Panc1 (cell line): ENCODE results near the gene TRIM31. TPM values are rescaled to one million over a fixed set of nuclear protein-coding genes. Genes with fewer than 3 reads are reported as not detected.

Experiments
- ATAC-seq: fragments of 200-7000 bp; cut with Tn5 transposase; 2 replicates; pipeline ENCODE4 v1.9.1; 2020; ENCODE audit warnings: mild to moderate bottlenecking, moderate library complexity
- BruUV-seq: library from RNA; stranded (reverse); fragments of 400-500 nt; replicated peaks from 2 replicates; lab custom pipeline; 2021; lab: Mats Ljungman, UMichigan
- CTCF ChIA-PET: fragments of 300-600 bp; sonication (Branson Sonifier 250); formaldehyde crosslinking; loops from one replicate; lab custom pipeline; 2022; ENCODE audit warnings: antibody characterized with exemption; lab: Charles Lee
- POLR2A ChIA-PET: fragments of 300-600 bp; sonication (Branson Sonifier 250); formaldehyde crosslinking; loops from one replicate; lab custom pipeline; 2022; ENCODE audit warnings: antibody characterized with exemption; lab: Charles Lee
- DNase-seq: peaks from one replicate; pipeline ENCODE4 v3.0.0-alpha.2; 2010; ENCODE audit warnings: low read depth, low spot score
- H3K27ac ChIP-seq: 2 replicates; pipeline ENCODE4 v1.5.1; 2011; ENCODE audit warnings: mild to moderate bottlenecking, low read length, inconsistent platforms
- H3K27me3 ChIP-seq: fragments of 200-500 bp; sonication (Bioruptor generic); 2 replicates; pipeline ENCODE4 v1.6.0; 2014; ENCODE audit warnings: low read length, inconsistent platforms; ENCODE audit not compliant: control insufficient read depth, insufficient read depth
- H3K36me3 ChIP-seq: fragments of 200-500 bp; sonication (Bioruptor generic); 2 replicates; pipeline ENCODE4 v1.5.1; 2014; ENCODE audit warnings: inconsistent platforms, mild to moderate bottlenecking, low read length, moderate library complexity; ENCODE audit not compliant: control insufficient read depth, insufficient read depth
- H3K4me1 ChIP-seq: 2 replicates; pipeline ENCODE4 v1.5.1; 2011; ENCODE audit warnings: inconsistent platforms, mild to moderate bottlenecking, low read length, moderate library complexity; ENCODE audit not compliant: control insufficient read depth, insufficient read depth
- H3K4me3 ChIP-seq, 2 experiments: 2 replicates each; pipeline ENCODE4 v1.5.1; 2011 to 2012; ENCODE audit warnings: low read depth in 2 of 2, low read length in 2 of 2, mild to moderate bottlenecking in 2 of 2, inconsistent platforms in 1 of 2, moderate library complexity in 1 of 2
- H3K9me3 ChIP-seq: fragments of 200-500 bp; sonication (Bioruptor generic); 2 replicates; pipeline ENCODE4 v1.5.1; 2014; ENCODE audit warnings: low read depth, mild to moderate bottlenecking, inconsistent platforms, low read length, moderate library complexity; ENCODE audit not compliant: control insufficient read depth, insufficient read depth
- POLR2AphosphoS5 ChIP-seq: IDR thresholded peaks from 2 replicates; pipeline ENCODE4 v1.6.1; 2012; ENCODE audit warnings: mild to moderate bottlenecking, low read depth, low read length, moderate library complexity
- SIN3A ChIP-seq: IDR thresholded peaks from 2 replicates; pipeline ENCODE4 v1.6.1; 2012; ENCODE audit warnings: low read depth, mild to moderate bottlenecking, low read length, moderate library complexity, borderline replicate concordance; ENCODE audit not compliant: insufficient read depth
- TCF7L2 ChIP-seq: IDR thresholded peaks from 2 replicates; pipeline ENCODE4 v1.6.1; 2011; ENCODE audit warnings: mild to moderate bottlenecking, low read depth, low read length, inconsistent platforms
- in situ Hi-C: cut with HindIII; loops from 2 replicates; pipeline ENCODE4 v1.10.0; 2016; ENCODE audit warnings: low sequenced_read_pairs, low pct_unique_long_range_greater_than_20kb
- intact Hi-C: fragments of 100-400 bp; cut with micrococcal nuclease; formaldehyde crosslinking; loops from one replicate; pipeline ENCODE4 v1.10.0; 2022; ENCODE audit not compliant: unreplicated experiment
- total RNA-seq: library from RNA; stranded (reverse); gene quantifications from one replicate; pipeline ENCODE4 v1.2.1, GENCODE V29; 2021; ENCODE audit not compliant: unreplicated experiment
- TF ChIP-seq, protein P1 (sequence below), 2 experiments: IDR thresholded peaks; 2 replicates each; pipeline ENCODE4 v1.6.1; 2011 to 2012; ENCODE audit warnings: low read depth in 2 of 2, control low read depth in 1 of 2, low read length in 1 of 2, mild to moderate bottlenecking in 1 of 2, moderate library complexity in 1 of 2; ENCODE audit not compliant: insufficient read depth in 1 of 2
- TF ChIP-seq, protein P2 (sequence below): fragments of 450-650 bp; IDR thresholded peaks from 2 replicates; pipeline ENCODE4 v1.5.1; 2017; ENCODE audit warnings: mild to moderate bottlenecking

The TRIM31 gene
- total RNA-seq, 1 experiment from 2014 or later = not detected

DNA sequence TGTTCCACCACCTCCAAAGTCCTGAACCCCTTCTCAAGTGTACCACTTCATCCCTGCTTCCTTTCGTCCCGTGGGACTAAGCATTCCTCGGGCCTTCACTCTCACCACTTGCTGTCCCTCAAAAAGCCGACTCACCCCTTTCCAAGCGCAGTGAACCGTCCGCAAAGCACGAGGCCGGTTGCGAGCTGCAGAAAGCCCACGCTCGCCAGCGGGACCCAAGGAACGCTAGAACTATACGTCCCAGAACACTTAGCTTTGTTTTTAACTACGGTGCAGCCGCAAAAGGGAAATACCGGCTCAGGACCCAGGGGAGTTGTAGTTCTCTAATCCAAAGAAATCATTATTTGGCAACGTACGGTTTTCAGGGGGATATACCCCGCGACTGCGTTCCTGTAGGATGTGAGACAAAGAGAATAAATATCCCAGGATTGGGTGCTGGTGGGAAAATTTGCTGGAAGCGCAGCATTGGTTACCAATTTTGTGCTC lies 52.2 kb downstream of the TRIM31 start:
- intact Hi-C loops = no loop called here
- peak overlapping the region; percentile 99 for H3K27ac ChIP-seq

DNA sequence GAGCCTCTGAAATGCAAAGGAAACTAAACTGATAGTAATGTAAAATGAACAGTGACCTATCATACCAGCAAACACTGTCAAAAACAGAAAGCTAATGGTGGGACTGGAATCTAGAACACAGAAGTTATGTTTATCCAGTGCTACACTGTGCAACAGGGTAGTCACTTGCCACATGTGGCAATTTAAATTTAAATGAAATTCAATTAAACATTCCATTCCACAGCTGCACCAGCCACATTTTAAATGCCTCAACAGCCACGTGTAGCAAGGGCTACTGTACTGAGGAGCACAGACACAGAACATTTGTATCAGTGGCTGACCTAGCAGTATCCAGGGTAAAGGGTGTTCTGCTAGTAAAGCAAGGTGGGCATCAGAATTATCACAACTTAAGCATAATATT lies 57.4 kb downstream of the TRIM31 start:
- Histone ChIP-seq H3K4me3 (no peak overlapping the region), H3K27me3 (no peaks in the 10 kb centered on the region), H3K4me1 (peaks cover 9% of the 10 kb centered on the region), H3K9me3 (no peaks in the 10 kb centered on the region), H3K27ac (no peak overlapping the region), H3K36me3 (peaks cover 3% of the 10 kb centered on the region; the same call in 1 of the 2 replicates)
- DNase-seq (no peak), ATAC-seq (no peak)
- intact Hi-C loops (no loop called here), in situ Hi-C loops (no loop called here)
- BruUV-seq = no TSS peak
- TF ChIP-seq SIN3A = no peak
- TF ChIP-seq, protein P1, sequence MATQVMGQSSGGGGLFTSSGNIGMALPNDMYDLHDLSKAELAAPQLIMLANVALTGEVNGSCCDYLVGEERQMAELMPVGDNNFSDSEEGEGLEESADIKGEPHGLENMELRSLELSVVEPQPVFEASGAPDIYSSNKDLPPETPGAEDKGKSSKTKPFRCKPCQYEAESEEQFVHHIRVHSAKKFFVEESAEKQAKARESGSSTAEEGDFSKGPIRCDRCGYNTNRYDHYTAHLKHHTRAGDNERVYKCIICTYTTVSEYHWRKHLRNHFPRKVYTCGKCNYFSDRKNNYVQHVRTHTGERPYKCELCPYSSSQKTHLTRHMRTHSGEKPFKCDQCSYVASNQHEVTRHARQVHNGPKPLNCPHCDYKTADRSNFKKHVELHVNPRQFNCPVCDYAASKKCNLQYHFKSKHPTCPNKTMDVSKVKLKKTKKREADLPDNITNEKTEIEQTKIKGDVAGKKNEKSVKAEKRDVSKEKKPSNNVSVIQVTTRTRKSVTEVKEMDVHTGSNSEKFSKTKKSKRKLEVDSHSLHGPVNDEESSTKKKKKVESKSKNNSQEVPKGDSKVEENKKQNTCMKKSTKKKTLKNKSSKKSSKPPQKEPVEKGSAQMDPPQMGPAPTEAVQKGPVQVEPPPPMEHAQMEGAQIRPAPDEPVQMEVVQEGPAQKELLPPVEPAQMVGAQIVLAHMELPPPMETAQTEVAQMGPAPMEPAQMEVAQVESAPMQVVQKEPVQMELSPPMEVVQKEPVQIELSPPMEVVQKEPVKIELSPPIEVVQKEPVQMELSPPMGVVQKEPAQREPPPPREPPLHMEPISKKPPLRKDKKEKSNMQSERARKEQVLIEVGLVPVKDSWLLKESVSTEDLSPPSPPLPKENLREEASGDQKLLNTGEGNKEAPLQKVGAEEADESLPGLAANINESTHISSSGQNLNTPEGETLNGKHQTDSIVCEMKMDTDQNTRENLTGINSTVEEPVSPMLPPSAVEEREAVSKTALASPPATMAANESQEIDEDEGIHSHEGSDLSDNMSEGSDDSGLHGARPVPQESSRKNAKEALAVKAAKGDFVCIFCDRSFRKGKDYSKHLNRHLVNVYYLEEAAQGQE (IDR thresholded peaks at IDR 0.05; ENCODE audit: insufficient read depth in 1 of 2, low read depth in 2 of 2, low read length in 1 of 2) = no peak
- TF ChIP-seq, protein P2, sequence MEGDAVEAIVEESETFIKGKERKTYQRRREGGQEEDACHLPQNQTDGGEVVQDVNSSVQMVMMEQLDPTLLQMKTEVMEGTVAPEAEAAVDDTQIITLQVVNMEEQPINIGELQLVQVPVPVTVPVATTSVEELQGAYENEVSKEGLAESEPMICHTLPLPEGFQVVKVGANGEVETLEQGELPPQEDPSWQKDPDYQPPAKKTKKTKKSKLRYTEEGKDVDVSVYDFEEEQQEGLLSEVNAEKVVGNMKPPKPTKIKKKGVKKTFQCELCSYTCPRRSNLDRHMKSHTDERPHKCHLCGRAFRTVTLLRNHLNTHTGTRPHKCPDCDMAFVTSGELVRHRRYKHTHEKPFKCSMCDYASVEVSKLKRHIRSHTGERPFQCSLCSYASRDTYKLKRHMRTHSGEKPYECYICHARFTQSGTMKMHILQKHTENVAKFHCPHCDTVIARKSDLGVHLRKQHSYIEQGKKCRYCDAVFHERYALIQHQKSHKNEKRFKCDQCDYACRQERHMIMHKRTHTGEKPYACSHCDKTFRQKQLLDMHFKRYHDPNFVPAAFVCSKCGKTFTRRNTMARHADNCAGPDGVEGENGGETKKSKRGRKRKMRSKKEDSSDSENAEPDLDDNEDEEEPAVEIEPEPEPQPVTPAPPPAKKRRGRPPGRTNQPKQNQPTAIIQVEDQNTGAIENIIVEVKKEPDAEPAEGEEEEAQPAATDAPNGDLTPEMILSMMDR = no peak
- no peak for TF ChIP-seq TCF7L2
- TF ChIP-seq POLR2AphosphoS5 = no peak
- ChIA-PET POLR2A (no interaction called here), CTCF (no interaction called here)

More for the DNA sequence above, 52.2 kb downstream of the TRIM31 start:
- H3K27me3 ChIP-seq = no peaks in the 10 kb centered on the region
- DNase-seq = no peak
- peak overlapping the region; percentile 98 to 100 for H3K4me3 ChIP-seq
- in situ Hi-C loops = no loop called here
- TF ChIP-seq POLR2AphosphoS5 (no peak), SIN3A (no peak), TCF7L2 (no peak)
- TF ChIP-seq, protein P1 (IDR thresholded peaks at IDR 0.05; ENCODE audit: insufficient read depth in 1 of 2, low read depth in 2 of 2, low read length in 1 of 2) = no peak
- TF ChIP-seq, protein P2 = no peak
- BruUV-seq = TSS peak; percentile 91
- H3K9me3 ChIP-seq = no peaks in the 10 kb centered on the region
- H3K4me1 ChIP-seq = peaks cover 12% of the 10 kb centered on the region
- POLR2A ChIA-PET = no interaction called here
- CTCF ChIA-PET = no interaction called here
- ATAC-seq = peak; percentile 13
- H3K36me3 ChIP-seq = peaks cover 9% of the 10 kb centered on the region; the same call in 1 of the 2 replicates
